ENCODE measurements around the gene RANBP1. TPM values are rescaled to one million over a fixed set of nuclear protein-coding genes. Genes with fewer than 3 reads are reported as not detected.

RANBP1 gene
- total and polyA plus RNA-seq, 2 of the 8 experiments (the other 6 are each of a cell fraction or from before 2014, with no cell fraction given): 343 to 484 TPM

DNA sequence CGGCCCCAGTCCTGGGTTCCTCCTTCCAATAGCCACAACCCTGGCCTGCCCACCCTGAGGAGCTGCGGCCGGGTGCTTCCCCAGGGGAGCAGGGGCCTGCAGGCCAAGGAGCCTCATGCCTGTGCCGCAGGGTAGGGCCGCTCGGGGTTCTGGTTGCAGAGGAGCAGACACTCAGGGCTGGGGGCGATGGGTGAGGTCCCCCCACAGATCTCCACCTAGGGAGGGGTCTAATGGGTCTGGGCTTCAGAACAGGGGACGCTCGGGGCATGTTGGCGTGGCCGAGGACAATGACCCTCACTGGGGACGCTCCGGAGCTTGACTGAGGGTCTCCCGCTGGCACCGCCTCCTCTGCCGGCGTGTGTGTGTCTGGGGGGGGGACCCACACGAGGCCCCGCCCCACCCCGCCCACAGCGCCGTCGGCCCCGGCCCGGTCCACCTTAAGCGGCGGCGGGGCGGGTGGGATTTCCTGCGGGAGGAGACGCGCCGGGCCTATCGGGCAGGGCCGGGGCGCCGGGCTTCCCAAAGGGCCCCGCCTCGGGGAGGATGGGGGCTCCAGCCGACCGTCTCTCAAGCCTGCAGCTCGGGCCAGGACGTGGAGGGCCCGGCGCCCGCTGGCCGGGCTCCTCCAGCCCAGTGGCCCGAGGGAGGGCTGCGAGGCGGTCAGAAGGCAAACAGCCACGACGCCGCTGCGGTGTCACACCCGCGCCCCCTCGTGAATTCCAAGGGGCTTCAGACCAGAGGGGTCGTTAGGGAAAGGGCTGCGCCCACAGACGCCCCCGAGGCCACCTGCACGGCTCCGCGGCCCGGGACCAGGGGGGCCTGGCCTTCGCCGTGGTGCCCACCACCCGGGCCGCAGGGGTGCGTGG is 15.1 kb downstream of the RANBP1 start (continued):
- no peak for TF ChIP-seq EGR1 (IDR thresholded peaks at IDR 0.05; ENCODE audit: borderline replicate concordance, low read depth, low read length)

Data from H1 (cell line).